GM23248 (cell line): ENCODE data around the gene PTPRN. TPM values are rescaled to one million over a fixed set of nuclear protein-coding genes. Genes with fewer than 3 reads are reported as not detected.

ENCODE experiments used
- DNase-seq: peaks from one replicate; pipeline ENCODE4 v3.0.0-alpha.2; 2015
- H2AFZ ChIP-seq: fragments of 200-600 bp; sonication (generic); 2 replicates; pipeline ENCODE4 v1.6.1; 2016; ENCODE audit warnings: antibody characterized with exemption
- H3F3A ChIP-seq: fragments of 200-600 bp; sonication (generic); 2 replicates; pipeline ENCODE4 v1.6.1; 2016; ENCODE audit warnings: mild to moderate bottlenecking, antibody characterized with exemption, mixed run types; ENCODE audit not compliant: insufficient read depth
- H3K27ac ChIP-seq: fragments of 200-600 bp; sonication (generic); 2 replicates; pipeline ENCODE4 v1.5.1; 2016; ENCODE audit warnings: mild to moderate bottlenecking
- H3K27me3 ChIP-seq: fragments of 200-600 bp; sonication (generic); replicated peaks from 2 replicates; pipeline ENCODE4 v1.6.1; 2016; ENCODE audit warnings: mild to moderate bottlenecking; ENCODE audit not compliant: insufficient read depth
- H3K36me3 ChIP-seq: fragments of 200-600 bp; sonication (generic); 2 replicates; pipeline ENCODE4 v1.6.1; 2016; ENCODE audit warnings: low read depth, mild to moderate bottlenecking
- H3K4me1 ChIP-seq: fragments of 200-600 bp; sonication (generic); 2 replicates; pipeline ENCODE4 v1.6.1; 2016; ENCODE audit warnings: mild to moderate bottlenecking; ENCODE audit not compliant: insufficient read depth
- H3K4me2 ChIP-seq: fragments of 200-600 bp; sonication (generic); one replicate; pipeline ENCODE4 v1.6.1; 2016; ENCODE audit warnings: mild to moderate bottlenecking; ENCODE audit not compliant: unreplicated experiment
- H3K4me3 ChIP-seq: fragments of 200-600 bp; sonication (generic); 2 replicates; pipeline ENCODE4 v1.5.1; 2016; ENCODE audit warnings: mild to moderate bottlenecking
- H3K79me2 ChIP-seq: fragments of 200-600 bp; sonication (generic); 2 replicates; pipeline ENCODE4 v1.6.1; 2016; ENCODE audit warnings: mild to moderate bottlenecking; ENCODE audit not compliant: insufficient read depth
- H3K9ac ChIP-seq: fragments of 200-600 bp; sonication (generic); 2 replicates; pipeline ENCODE4 v1.6.1; 2016; ENCODE audit warnings: mild to moderate bottlenecking
- H3K9me2 ChIP-seq: fragments of 200-600 bp; sonication (generic); 2 replicates; pipeline ENCODE4 v1.6.1; 2016; ENCODE audit warnings: mixed run types, mild to moderate bottlenecking, moderate library complexity; ENCODE audit not compliant: insufficient read depth
- H3K9me3 ChIP-seq: fragments of 200-600 bp; sonication (generic); one replicate; pipeline ENCODE4 v1.6.1; 2017; ENCODE audit warnings: low read depth
- H4K20me1 ChIP-seq: fragments of 200-600 bp; sonication (generic); 2 replicates; pipeline ENCODE4 v1.6.0; 2016; ENCODE audit not compliant: insufficient read depth
- EZH2 ChIP-seq: fragments of 200-600 bp; sonication (generic); IDR thresholded peaks from 2 replicates; pipeline ENCODE4 v1.6.1; 2018; ENCODE audit warnings: antibody characterized with exemption, mild to moderate bottlenecking; ENCODE audit not compliant: insufficient read depth, poor library complexity, severe bottlenecking
- EZH2phosphoT487 ChIP-seq: fragments of 200-600 bp; sonication (generic); IDR thresholded peaks from 2 replicates; pipeline ENCODE4 v1.6.1; 2018; ENCODE audit warnings: antibody characterized with exemption, moderate library complexity, mild to moderate bottlenecking, low read depth; ENCODE audit not compliant: insufficient read depth
- WGBS, 2 experiments: methylation state at CpG; one replicate each; pipeline ENCODE4 v1.1.6; 2015 to 2017; ENCODE audit warnings: low lambda C conversion rate in 2 of 2, low coverage in 1 of 2; ENCODE audit errors: missing lambda C conversion rate in 2 of 2; 5-methylcytosine and 5-hydroxymethylcytosine counted together
- in situ Hi-C: fragments of 300-500 bp; cut with MboI; formaldehyde crosslinking; loops from 2 replicates; pipeline ENCODE4 v1.15.0; 2020
- polyA plus RNA-seq: library from polyadenylated mRNA; unstranded; fragments of >200 nt; fragmentation: Nextera tagmentation; extraction: Ambion mirVana; gene quantifications from 2 replicates; pipeline ENCODE4 v1.2.1, GENCODE V29; 2016
- total RNA-seq: library from RNA; depleted of rRNA; stranded (reverse); fragments of >200 nt; shearing (Covaris generic); gene quantifications from 2 replicates; pipeline ENCODE4 v1.2.3, GENCODE V29; 2014

The PTPRN gene
- total and polyA plus RNA-seq, 2 experiments from 2014 or later: 29.2 to 54.1 TPM

DNA sequence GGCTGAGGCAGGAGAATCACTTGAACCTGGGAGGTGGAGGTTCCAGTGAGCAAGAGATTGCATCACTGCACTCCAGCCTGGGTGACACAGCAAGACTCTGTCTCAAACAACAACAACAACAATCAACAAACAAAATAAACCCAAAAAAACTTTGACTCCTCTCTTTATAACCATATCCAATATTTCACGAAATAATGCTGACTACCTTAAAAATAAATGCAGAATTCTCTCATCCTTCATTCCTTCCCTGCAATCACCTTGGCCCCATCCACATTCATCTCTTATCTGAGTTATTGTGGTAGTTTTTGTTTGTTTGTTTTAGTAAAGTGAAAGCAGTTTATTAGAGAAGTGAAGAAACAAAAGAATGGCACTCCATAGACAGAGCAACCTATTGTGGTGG lies 3.2 kb downstream of the PTPRN start:
- DNase-seq: no peak
- H3K9me2 ChIP-seq: no peaks in the 10 kb centered on the region
- no peak overlapping the region for H2AFZ ChIP-seq
- H4K20me1 ChIP-seq: no peaks in the 10 kb centered on the region
- H3K79me2 ChIP-seq: no peaks in the 10 kb centered on the region
- 0 out of 2 replicates have a peak, but pooled peaks cover 3% of the 10 kb centered on the region for H3K27me3 ChIP-seq
- H3K4me1 ChIP-seq: no peaks in the 10 kb centered on the region; the same call in none of the 2 replicates
- no peaks in the 10 kb centered on the region for H3K9me3 ChIP-seq
- no peaks in the 10 kb centered on the region for H3K36me3 ChIP-seq
- no peaks in the 10 kb centered on the region for H3F3A ChIP-seq
- in situ Hi-C loops: loop anchor here (10.0 kb wide), 1 partner anchor 141 kb away; the partner anchor contains the start of gene NHEJ1
- TF ChIP-seq EZH2 (no peak), EZH2phosphoT487 (no peak)
- no peak overlapping the region for H3K9ac ChIP-seq
- no peak overlapping the region for H3K4me3 ChIP-seq
- no peak overlapping the region for H3K4me2 ChIP-seq
- H3K27ac ChIP-seq: no peak overlapping the region
- 55 to 83% methylated on average over 1 of the region's 1 CpG for WGBS, 2 experiments

DNA sequence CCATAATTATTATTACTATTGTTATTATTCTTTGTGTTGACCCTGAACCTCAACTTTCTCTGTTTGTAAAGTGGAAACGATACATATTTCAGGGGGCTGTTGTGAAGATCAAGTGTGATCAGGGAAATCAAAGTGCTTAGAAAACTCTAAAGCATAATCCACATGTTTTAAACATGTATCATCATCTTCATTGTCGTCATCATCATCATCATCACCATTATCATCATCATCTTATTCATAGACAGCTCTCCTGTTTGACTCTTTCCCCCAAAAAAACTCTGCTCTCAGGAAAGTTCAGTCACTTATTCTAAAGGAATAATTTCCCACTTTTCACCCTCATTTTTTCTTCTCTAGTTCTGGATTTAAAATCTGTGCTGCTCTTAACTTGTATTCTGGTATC lies 5.0 kb downstream of the PTPRN start:
- in situ Hi-C loops: loop anchor here (10.0 kb wide), 1 partner anchor 139 kb away; the partner anchor contains the start of gene NHEJ1
- WGBS, 2 experiments: 48 to 50% methylated on average over 2 of the region's 2 CpGs

DNA sequence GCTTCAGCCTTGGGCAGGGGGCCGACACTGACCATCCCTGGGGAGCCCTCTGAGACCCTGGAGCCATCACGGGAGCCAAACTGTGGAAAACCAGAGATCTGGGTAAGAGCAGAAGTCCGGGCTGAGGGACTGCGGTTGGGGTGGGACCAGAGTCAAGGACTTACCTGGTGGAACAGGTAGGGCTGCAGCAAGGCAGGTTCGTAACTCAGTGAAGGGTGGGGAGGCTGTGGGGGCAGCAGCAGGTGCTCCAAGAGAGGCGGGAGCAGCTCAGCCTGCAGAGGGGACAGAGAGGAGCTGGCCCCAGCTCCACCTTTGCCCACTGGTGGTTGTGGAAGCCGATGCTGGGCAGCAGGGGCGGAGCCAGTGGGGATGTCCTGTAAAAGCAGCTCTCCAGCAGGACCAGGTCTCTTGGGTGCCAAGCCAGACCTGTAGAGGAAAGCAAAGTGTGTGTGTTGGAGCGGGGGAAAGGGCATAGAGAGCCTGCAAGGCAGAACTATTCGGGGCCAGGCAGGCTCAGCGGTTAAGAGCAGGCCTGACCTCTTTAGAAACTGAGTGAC lies 6.7 kb downstream of the PTPRN start:
- in situ Hi-C loops: loop anchor here (10.0 kb wide), 1 partner anchor 138 kb away; the partner anchor contains the start of gene NHEJ1

More for the DNA sequence above, 5.0 kb downstream of the PTPRN start:
- H3K4me2 ChIP-seq: no peak overlapping the region
- H3K27me3 ChIP-seq: no peaks in the 10 kb centered on the region
- H3K36me3 ChIP-seq: no peaks in the 10 kb centered on the region
- DNase-seq: no peak
- no peak for TF ChIP-seq EZH2
- no peak for TF ChIP-seq EZH2phosphoT487
- no peak overlapping the region for H2AFZ ChIP-seq
- H3K9ac ChIP-seq: no peak overlapping the region
- no peaks in the 10 kb centered on the region; the same call in none of the 2 replicates for H3K4me1 ChIP-seq
- no peaks in the 10 kb centered on the region for H3K9me2 ChIP-seq
- H3K79me2 ChIP-seq: no peaks in the 10 kb centered on the region
- H3K27ac ChIP-seq: no peak overlapping the region
- no peaks in the 10 kb centered on the region for H4K20me1 ChIP-seq
- H3K4me3 ChIP-seq: no peak overlapping the region
- H3F3A ChIP-seq: no peaks in the 10 kb centered on the region
- no peaks in the 10 kb centered on the region for H3K9me3 ChIP-seq

DNA sequence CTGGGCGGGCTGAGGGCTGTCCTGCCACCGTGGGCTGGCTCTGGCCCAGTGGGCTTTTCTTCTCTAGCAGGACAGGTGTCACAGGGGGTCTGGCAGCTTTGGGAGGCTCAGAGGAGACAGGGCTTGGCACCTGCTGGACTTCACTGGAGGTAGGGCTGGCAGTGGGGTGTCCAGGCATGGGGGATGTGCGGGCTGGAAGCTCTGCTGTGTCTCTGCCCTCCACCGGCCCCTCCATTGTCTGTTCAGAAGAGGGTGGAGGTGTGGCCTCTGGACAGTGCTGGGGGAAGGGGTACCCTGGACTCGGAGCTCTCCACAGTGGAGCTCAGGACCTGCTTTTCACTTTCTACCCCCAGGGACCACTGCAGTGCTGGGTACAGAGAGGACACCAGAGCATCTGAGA lies 9.2 kb downstream of the PTPRN start:
- Histone ChIP-seq H3K9ac (no peak overlapping the region), H3K4me1 (no peaks in the 10 kb centered on the region), H3K9me3 (no peaks in the 10 kb centered on the region), H3K79me2 (no peaks in the 10 kb centered on the region), H3K4me3 (no peak overlapping the region), H3K4me2 (no peak overlapping the region), H3K27ac (no peak overlapping the region), H3K27me3 (no peaks in the 10 kb centered on the region), H3K36me3 (no peaks in the 10 kb centered on the region), H4K20me1 (no peaks in the 10 kb centered on the region), H2AFZ (no peak overlapping the region), H3K9me2 (no peaks in the 10 kb centered on the region), H3F3A (no peaks in the 10 kb centered on the region)
- TF ChIP-seq EZH2phosphoT487: no peak
- no peak for TF ChIP-seq EZH2
- no peak for DNase-seq
- in situ Hi-C loops: loop anchor here (10.0 kb wide), 1 partner anchor 135 kb away; the partner anchor contains the start of gene NHEJ1
- WGBS, 2 experiments: 53 to 58% methylated on average over 5 of the region's 5 CpGs

More for the DNA sequence above, 6.7 kb downstream of the PTPRN start:
- Histone ChIP-seq H3K4me3 (no peak overlapping the region), H3K27ac (no peak overlapping the region), H3K4me1 (no peaks in the 10 kb centered on the region), H3K4me2 (no peak overlapping the region), H3K36me3 (no peaks in the 10 kb centered on the region), H2AFZ (no peak overlapping the region), H3F3A (no peaks in the 10 kb centered on the region), H3K27me3 (no peaks in the 10 kb centered on the region), H3K79me2 (no peaks in the 10 kb centered on the region), H3K9ac (no peak overlapping the region), H3K9me2 (no peaks in the 10 kb centered on the region), H3K9me3 (no peaks in the 10 kb centered on the region), H4K20me1 (no peaks in the 10 kb centered on the region)
- no peak for TF ChIP-seq EZH2
- TF ChIP-seq EZH2phosphoT487: no peak
- WGBS, 2 experiments: 81 to 83% methylated on average over 11 of the region's 11 CpGs
- no peak for DNase-seq

- Histone ChIP-seq H3K36me3 (no peaks in the 10 kb centered on the region), H3K4me1 (no peaks in the 10 kb centered on the region), H3K4me2 (no peak overlapping the region), H3K9ac (no peak overlapping the region), H3K79me2 (no peaks in the 10 kb centered on the region), H3K27ac (no peak overlapping the region), H2AFZ (no peak overlapping the region), H3K27me3 (no peaks in the 10 kb centered on the region), H3F3A (no peaks in the 10 kb centered on the region), H3K4me3 (no peak overlapping the region), H4K20me1 (no peaks in the 10 kb centered on the region), H3K9me2 (no peaks in the 10 kb centered on the region), H3K9me3 (no peaks in the 10 kb centered on the region)
- 81 to 83% methylated on average over 6 of the region's 6 CpGs for WGBS, 2 experiments
- TF ChIP-seq EZH2: no peak
- no peak for TF ChIP-seq EZH2phosphoT487
- DNase-seq: no peak
- in situ Hi-C loops: no loop called here
Observed at GRCh38 chr2:219299372-219299760, 9.8 kb downstream of the PTPRN start.
